HPDE6-E6E7 (cell line): Measurements from ENCODE around the gene RBM10.

Experiments
- DNase-seq: peaks from one replicate; pipeline ENCODE4 v3.0.0; 2011; ENCODE audit warnings: missing footprints; ENCODE audit errors: extremely low spot score

RBM10 gene

GRCh38 chrX:47146936-47147859 lies 2.2 kb downstream of the RBM10 start:
- DNase-seq, result no peak

GRCh38 chrX:47148946-47149345 lies 3.9 kb downstream of the RBM10 start:
- DNase-seq, result no peak

DNA sequence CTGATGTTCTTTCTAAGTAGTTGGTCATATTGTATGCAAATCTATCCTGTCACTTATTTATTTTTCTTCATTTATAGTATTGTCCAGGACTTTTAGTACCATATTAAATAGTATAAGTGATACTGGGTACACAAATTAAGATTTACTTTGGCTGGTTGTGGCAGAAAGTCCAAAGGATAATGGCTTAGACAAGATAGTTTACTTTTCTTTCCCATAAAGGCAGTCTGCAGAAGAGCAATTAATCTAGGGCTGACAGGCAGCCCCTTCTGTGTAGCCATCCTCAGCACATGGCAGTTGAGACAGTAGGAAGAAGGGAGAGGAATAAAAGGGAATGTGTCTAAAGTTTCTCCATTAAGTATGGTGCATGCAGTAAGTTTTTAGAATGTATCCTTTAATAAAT lies 6.4 kb downstream of the RBM10 start:
- DNase-seq, result no peak

- no peak for DNase-seq
These were observed 11.8 kb downstream of the RBM10 start for GRCh38 chrX:47156611-47157520.

- no peak for DNase-seq
These were observed 13.1 kb downstream of the RBM10 start for GRCh38 chrX:47158131-47158530.

- DNase-seq, result no peak
These were observed 13.8 kb downstream of the RBM10 start for GRCh38 chrX:47158781-47159180.

GRCh38 chrX:47160781-47161180 lies 15.8 kb downstream of the RBM10 start:
- no peak for DNase-seq

DNA sequence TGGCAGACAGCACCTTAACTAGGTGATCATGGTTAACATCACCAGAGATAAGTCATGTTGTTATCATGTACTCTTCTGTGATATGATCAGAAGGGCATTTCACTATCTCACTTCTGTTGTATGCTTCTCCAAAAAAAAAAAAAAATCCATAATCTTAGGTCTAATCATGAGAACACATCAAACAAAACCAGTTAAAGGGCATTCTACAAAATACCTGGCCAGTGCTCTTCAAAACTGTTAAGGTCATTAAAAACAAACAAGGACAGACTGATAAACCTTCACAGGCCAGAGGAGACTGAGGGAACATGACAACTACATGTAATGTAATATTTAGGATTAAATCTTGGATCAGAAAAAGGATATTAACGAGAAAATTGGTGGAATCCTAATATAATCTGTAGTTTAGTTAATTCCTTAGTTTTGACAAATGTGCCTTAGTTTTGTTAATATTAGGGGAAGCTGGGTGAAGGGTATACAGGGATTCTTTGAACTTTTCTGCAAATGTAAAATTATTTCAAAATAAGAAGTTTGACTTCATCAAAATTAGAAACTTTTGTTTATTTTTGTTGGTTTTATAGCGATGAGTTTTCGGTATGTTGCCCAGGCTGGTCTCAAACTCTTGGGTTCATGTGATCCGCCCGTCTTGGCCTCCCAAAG lies 18.0 kb downstream of the RBM10 start:
- DNase-seq, result no peak

GRCh38 chrX:47164420-47164819 lies 19.4 kb downstream of the RBM10 start:
- DNase-seq, result no peak

GRCh38 chrX:47166126-47166525 lies 21.1 kb downstream of the RBM10 start:
- DNase-seq, result no peak

- DNase-seq, result no peak
These were observed 23.6 kb downstream of the RBM10 start for GRCh38 chrX:47168495-47169073.

DNA sequence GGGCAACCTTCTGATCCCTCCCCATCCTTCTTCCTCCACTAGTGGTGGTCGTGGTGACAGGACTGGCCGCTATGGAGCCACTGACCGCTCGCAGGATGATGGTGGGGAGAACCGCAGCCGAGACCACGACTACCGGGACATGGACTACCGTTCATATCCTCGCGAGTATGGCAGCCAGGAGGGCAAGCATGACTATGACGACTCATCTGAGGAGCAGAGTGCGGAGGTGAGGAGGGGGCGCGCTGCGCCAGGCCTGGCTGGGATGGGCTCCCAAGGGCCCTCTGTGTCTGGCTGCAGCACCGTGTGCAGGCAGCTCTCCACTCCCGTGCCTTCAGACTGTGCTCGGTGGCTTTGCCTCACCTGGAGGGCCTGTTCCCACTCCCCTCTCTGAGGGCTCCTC lies 24.3 kb downstream of the RBM10 start:
- DNase-seq, result no peak

DNA sequence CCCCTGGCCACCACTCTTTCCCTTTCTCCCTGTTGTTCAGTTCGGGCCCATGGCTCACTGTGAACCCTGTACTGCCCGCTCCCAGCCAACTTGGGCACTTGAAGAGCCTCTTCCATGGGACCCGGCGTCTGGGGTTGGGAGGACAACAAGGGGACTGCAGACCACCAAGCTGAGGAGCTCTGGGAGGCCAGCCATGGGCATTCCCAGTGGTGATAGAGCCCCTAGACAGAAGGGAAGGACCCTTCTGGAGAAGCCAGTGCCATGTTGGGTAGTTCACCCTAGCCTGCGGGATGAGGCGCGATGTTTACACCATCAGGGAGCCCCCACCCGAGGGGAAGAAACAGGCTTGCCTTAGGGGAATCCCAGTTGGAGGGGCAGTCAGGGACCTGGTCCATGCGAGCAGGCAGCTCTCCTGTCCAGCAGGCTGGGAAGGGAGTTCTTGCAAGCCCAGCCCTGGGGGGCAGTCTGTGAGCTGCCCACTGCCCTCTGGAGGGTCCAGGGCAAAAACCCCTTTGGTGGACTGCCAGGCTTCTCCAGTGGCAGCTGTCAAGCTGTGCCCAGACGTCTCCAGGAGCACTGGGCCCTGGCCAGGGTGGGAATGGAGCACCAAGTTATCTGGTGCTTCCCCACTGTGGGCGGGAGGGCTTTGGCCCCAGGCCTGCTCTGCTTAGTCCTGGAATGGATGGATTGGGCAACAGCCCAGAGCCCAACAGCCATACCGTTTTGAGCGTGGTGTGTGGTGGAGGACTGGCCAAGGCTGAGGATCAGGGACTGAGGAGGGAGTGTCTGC lies 24.9 kb downstream of the RBM10 start:
- no peak for DNase-seq

GRCh38 chrX:47170861-47171692 lies 26.1 kb downstream of the RBM10 start:
- no peak for DNase-seq

- no peak for DNase-seq
These were observed 27.0 kb downstream of the RBM10 start for GRCh38 chrX:47171996-47172395.

DNA sequence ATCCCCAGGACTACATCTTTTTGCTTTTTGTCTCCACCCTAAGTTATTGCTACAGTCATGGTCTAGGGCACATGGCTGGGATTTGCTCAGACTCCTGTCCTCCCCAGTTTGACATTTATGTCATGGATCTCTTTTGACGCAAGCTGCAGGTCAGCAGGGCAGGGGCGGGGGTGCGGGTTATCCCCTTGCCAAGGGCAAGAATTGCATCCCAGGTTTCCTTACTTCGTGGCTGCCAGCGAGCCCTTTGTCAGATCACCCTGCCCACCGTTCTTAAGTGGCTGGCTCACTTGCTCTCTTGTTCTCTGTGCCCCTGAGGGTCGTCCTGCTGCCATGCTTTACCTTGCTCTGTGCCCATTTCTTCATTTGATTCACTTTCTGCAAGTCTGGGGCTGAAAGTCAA lies 27.5 kb downstream of the RBM10 start:
- no peak for DNase-seq

DNA sequence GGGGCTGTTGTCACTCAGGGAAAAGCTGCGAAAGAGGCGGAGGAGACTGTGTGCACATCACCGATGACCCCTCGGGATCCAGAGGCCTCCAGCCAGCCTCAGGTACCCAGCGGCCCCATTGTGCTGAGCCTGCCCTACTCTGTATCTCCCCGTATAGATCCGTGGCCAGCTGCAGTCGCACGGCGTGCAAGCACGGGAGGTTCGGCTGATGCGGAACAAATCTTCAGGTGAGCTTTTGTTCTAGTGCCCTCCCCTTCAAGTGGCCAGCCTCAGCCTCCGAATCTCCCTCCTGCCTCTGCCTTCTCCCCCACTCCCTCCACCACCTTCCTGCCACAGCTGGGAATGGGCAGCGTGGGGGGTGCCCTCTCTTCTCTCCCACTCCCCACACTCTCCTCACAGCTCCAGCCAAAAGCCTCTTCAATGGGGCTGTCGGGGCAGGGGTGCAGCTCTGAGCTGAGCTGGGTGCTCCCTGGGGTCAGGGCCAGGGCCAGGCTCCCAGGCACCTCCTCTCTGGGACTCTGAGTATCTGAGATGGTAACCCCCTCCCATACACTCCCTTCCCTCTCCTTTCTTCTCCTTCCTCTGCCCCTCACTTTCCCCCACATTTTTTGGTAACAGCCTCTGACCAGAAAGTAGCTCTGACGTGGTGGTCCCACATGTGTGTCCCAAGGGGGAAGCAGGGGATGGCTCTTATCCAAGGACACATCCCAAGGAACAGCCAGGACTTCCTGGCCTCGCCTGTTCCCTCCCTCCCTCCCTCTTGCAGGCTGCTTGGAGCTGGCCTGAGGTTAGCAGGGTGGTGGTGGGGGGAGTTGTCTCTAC lies 28.2 kb downstream of the RBM10 start:
- no peak for DNase-seq

GRCh38 chrX:47174376-47174775 lies 29.4 kb downstream of the RBM10 start:
- no peak for DNase-seq
